Gastroesophageal sphincter (tissue), 4 donors: Measurements from ENCODE around the gene SLC25A42. TPM values are rescaled to one million over a fixed set of nuclear protein-coding genes. Genes with fewer than 3 reads are reported as not detected.

Source experiments
- ATAC-seq: fragments of 150-250 bp; one replicate; pipeline ENCODE4 v1.9.1; 2016; ENCODE audit warnings: mild to moderate bottlenecking, moderate library complexity
- H3K27ac ChIP-seq, 4 donors: fragments of 200-600 bp; sonication (generic) in 3 of 4; 1 replicate in 3 of 4; 2 replicates in 1 of 4; pipeline ENCODE4 v1.5.1; 2016 to 2019
- H3K27me3 ChIP-seq: fragments of 200-600 bp; sonication (generic); one replicate; pipeline ENCODE4 v1.5.1; 2019
- H3K36me3 ChIP-seq, 2 donors: fragments of 200-600 bp; sonication (generic); one replicate each; pipeline ENCODE4 v1.5.1; 2019; ENCODE audit warnings: control low read depth in 1 of 2
- H3K4me1 ChIP-seq, 3 donors: fragments of 200-600 bp; sonication (generic); 1 replicate in 2 of 3; 2 replicates in 1 of 3; pipeline ENCODE4 v1.5.1; 2016 to 2019; ENCODE audit warnings: control low read depth in 2 of 3
- H3K4me3 ChIP-seq, 2 donors: fragments of 200-600 bp; sonication (generic); one replicate each; pipeline ENCODE4 v1.5.1; 2019; ENCODE audit warnings: mild to moderate bottlenecking in 1 of 2, moderate library complexity in 1 of 2
- H3K9me3 ChIP-seq, 3 donors: fragments of 200-600 bp; sonication (generic); one replicate each; pipeline ENCODE4 v1.5.1; 2017 to 2019; ENCODE audit warnings: control low read depth in 2 of 3
- EP300 ChIP-seq: sonication (generic); formaldehyde crosslinking; IDR thresholded peaks from one replicate; pipeline ENCODE4 v1.6.1; 2017; ENCODE audit warnings: antibody characterized with exemption, mild to moderate bottlenecking
- POLR2A ChIP-seq, 2 donors: fragments of 450-650 bp; IDR thresholded peaks; one replicate each; pipeline ENCODE4 v1.6.1; 2017; ENCODE audit warnings: antibody characterized with exemption in 2 of 2, mild to moderate bottlenecking in 2 of 2, moderate library complexity in 1 of 2
- POLR2AphosphoS5 ChIP-seq: sonication (generic); formaldehyde crosslinking; IDR thresholded peaks from one replicate; pipeline ENCODE4 v1.6.1; 2017; ENCODE audit warnings: antibody characterized with exemption
- WGBS, 2 donors: methylation state at CpG; one replicate each; pipeline ENCODE4 v1.1.5; 2018; ENCODE audit warnings: low coverage in 1 of 2; 5-methylcytosine and 5-hydroxymethylcytosine counted together
- total RNA-seq, 4 donors: library from RNA; depleted of rRNA; stranded (reverse); fragments of >200 nt; gene quantifications; one replicate each; pipeline ENCODE4 v1.1.0, GENCODE V29; 2016
- TF ChIP-seq, protein P1 (sequence below), 4 experiments: fragments of 200-600 bp in 2 of 4; fragments of 450-650 bp in 2 of 4; sonication (generic) in 1 of 4; IDR thresholded peaks; one replicate each; pipeline ENCODE4 v1.5.1; 2017 to 2019; ENCODE audit warnings: antibody characterized with exemption in 4 of 4, mild to moderate bottlenecking in 2 of 4, moderate library complexity in 2 of 4

SLC25A42 gene
- total RNA-seq, 4 donors from 2014 or later: 8.8 to 16.0 (median 12.9) TPM

DNA sequence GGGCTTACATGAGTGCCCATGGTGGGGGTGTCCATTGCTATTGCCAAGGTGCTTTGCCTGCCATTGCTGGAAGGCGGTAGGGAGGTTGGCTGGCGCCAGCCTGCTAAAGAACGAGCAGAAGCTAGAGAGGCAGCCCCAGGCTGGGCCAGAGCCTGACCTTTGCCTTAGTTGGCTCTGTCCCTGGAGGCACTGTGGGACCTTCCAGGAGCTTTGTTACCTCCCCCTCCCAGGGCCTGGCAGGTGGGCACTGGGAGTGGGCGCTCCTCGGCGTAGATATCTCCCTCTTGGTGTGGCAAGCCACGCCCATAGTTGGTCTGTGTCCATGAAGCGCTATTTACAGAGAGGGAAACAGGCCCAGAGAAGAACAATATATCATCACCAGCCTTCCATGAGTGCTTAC lies 2.3 kb upstream of the SLC25A42 start:
- Histone ChIP-seq H3K4me1 (peaks cover 0 to 31% (median 12%) of the 10 kb centered on the region in 3 donors), H3K27me3 (no peaks in the 10 kb centered on the region), H3K9me3 (no peaks in the 10 kb centered on the region), H3K36me3 (peaks cover 0 to 33% of the 10 kb centered on the region in 2 donors), H3K27ac (no peak overlapping the region), H3K4me3 (no peak overlapping the region)
- WGBS, 2 donors: 85 to 90% methylated on average over 2 to 4 of the region's 8 CpGs
- ATAC-seq: no peak
- TF ChIP-seq POLR2A (IDR thresholded peaks at IDR 0.05) (no peak), EP300 (no peak), POLR2AphosphoS5 (no peak)
- TF ChIP-seq, protein P1, sequence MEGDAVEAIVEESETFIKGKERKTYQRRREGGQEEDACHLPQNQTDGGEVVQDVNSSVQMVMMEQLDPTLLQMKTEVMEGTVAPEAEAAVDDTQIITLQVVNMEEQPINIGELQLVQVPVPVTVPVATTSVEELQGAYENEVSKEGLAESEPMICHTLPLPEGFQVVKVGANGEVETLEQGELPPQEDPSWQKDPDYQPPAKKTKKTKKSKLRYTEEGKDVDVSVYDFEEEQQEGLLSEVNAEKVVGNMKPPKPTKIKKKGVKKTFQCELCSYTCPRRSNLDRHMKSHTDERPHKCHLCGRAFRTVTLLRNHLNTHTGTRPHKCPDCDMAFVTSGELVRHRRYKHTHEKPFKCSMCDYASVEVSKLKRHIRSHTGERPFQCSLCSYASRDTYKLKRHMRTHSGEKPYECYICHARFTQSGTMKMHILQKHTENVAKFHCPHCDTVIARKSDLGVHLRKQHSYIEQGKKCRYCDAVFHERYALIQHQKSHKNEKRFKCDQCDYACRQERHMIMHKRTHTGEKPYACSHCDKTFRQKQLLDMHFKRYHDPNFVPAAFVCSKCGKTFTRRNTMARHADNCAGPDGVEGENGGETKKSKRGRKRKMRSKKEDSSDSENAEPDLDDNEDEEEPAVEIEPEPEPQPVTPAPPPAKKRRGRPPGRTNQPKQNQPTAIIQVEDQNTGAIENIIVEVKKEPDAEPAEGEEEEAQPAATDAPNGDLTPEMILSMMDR (IDR thresholded peaks at IDR 0.05): no peak

DNA sequence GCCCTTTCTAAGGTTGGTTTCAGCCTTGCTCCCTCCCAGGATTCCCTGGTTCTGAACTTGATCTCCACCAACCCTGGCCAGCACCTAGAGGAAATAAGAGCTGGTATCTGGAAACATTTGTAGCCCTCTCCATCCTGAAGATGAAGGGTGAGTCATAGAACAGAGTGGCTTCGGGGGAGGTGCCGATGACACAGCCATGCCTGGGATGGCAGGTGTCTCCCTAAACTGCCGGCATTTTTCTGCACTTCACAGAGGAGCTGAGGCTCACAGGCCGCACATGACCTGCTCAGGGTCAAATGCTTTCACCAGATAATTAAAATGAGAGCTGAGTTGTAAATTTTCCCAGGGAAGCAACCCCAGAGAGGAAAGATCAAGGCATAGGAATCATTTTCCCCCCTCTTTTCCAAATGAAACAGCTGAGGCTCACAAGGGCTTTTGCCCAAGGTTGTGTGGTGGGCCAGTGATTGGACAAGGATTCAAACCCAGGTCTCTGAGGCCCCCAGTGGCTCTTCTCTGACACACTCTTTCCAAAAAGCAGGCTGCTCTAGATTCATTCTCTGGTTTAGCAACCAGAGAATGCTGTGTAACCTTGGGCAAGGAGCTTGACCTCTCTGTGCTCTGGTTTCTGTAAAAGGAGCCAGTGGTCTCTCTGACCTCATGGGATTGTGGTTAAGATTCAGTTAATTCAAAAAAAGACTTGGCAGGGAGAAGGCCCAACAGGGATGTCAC lies 1.2 kb upstream of the SLC25A42 start:
- Histone ChIP-seq H3K9me3 (no peaks in the 10 kb centered on the region), H3K4me3 (peak overlapping the region; percentile 50 to 94), H3K27me3 (no peaks in the 10 kb centered on the region), H3K4me1 (peaks cover 0 to 42% (median 12%) of the 10 kb centered on the region in 3 donors), H3K27ac (peak overlapping the region; percentile 74 to 94 (median 90)), H3K36me3 (peaks cover 0 to 22% of the 10 kb centered on the region in 2 donors)
- TF ChIP-seq POLR2A (IDR thresholded peaks at IDR 0.05) (no peak), EP300 (no peak), POLR2AphosphoS5 (no peak)
- TF ChIP-seq, protein P1 (IDR thresholded peaks at IDR 0.05): no peak
- WGBS, 2 donors: 63 to 100% methylated on average over 1 to 3 of the region's 4 CpGs
- no peak for ATAC-seq

DNA sequence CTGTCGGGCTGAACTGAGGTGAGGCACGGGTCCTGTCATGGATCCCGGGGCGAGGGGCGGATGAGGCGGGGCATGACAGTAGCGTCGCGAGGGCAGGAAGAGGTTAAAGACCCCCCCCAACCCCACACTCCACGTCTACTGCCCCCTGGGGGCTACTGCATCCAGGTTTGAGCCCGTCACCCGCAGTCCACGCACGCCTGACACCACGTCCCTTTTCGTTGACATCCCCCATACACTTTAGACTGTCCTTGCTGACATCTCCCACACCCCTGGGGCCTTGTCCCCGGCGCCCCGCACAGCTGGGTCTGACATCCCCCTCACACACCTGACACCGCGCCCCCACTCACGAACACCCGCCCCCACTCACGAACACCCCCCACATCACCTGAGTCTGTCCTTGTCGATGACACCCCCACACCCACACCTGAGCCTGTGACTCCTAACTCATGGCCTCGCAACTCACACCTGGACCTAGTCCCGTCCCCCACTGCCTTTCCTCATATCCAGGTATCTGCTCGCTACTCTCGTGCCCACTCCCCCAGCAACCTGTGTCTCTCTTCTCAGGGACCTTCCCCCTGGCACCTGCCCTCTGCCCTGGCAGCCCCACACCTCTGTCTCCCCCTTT lies 416 bp downstream of the SLC25A42 start:
- peaks cover 0 to 57% (median 15%) of the 10 kb centered on the region in 3 donors for H3K4me1 ChIP-seq

DNA sequence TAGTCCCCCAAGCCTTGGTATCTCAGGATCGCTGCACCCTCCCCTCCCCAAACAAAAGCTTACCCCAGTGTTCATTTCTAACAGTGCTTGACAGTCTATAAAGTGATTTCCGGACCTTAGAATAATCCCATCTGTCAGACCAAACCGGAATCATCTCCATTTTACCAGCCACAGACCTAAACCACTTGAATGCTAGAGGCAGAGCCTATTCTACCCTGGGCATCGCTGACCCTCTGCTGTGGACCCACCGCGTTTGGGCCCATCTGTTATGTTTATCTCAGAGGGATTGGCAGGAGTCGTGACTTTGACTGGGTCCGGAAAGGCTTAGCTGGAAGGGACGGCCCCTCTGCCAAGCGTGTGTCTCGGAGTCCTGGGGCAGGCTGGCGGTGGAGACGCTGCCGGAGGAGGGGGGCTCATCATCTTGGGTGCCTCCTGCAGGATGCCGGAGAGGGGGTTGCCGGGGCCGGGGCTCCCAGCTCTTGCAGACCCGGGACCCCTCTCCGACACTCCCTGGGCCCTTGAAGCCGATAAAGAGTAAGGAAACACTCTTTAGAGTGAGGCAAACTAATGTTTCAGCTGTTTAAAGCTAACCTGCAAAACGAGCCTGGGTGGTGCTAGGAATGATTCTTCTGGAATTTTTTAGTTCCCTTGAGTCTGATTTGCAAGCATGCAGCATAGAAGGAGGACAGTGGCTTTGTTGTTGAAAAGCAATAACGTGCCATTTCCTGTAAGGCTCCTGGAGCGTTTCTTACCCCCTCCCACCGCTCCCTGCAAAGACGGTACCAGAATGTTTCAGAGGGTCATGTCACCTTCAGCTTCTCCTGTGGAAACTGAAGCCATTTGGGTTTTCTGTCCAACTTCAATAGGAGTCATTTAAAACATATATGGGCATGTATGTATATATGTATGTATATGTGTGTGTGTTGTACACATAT lies 1.3 kb downstream of the SLC25A42 start:
- no peak for ATAC-seq
- Histone ChIP-seq H3K4me3 (peak overlapping the region; percentile 56 to 94), H3K9me3 (no peaks in the 10 kb centered on the region), H3K27me3 (no peaks in the 10 kb centered on the region), H3K36me3 (no peaks in the 10 kb centered on the region), H3K4me1 (peaks cover 0 to 63% (median 18%) of the 10 kb centered on the region in 3 donors), H3K27ac (peak overlapping the region in 3 of 4 donors; percentile 51 to 92 (median 84))
- WGBS, 2 donors: 4 to 8% methylated on average over 8 to 23 of the region's 25 CpGs
- TF ChIP-seq POLR2A (IDR thresholded peaks at IDR 0.05) (no peak), POLR2AphosphoS5 (no peak), EP300 (no peak)
- TF ChIP-seq, protein P1 (IDR thresholded peaks at IDR 0.05): no peak

More for the DNA sequence above, 416 bp downstream of the SLC25A42 start:
- Histone ChIP-seq H3K27me3 (no peaks in the 10 kb centered on the region), H3K27ac (peak overlapping the region; percentile 32 to 92 (median 87)), H3K9me3 (no peaks in the 10 kb centered on the region), H3K36me3 (peaks cover 0 to 6% of the 10 kb centered on the region in 2 donors), H3K4me3 (peak overlapping the region; percentile 56 to 94)
- ATAC-seq: no peak
- TF ChIP-seq POLR2A (IDR thresholded peaks at IDR 0.05) (peak in 1 of 2 donors; percentile 2), POLR2AphosphoS5 (no peak)
- TF ChIP-seq, protein P1 (IDR thresholded peaks at IDR 0.05): peak in 1 of 4 experiments; percentile 20
- WGBS, 2 donors: 2 to 4% methylated on average over 15 to 17 of the region's 29 CpGs
